Spleen (tissue), 11 donors: Measurements from ENCODE around the gene PTH1R. TPM values are rescaled to one million over a fixed set of nuclear protein-coding genes. Genes with fewer than 3 reads are reported as not detected.

ENCODE experiments used
- DNase-seq: peaks from one replicate; pipeline ENCODE4 v3.0.0-alpha.2; 2020
- H3K27ac ChIP-seq, 8 donors: fragments of 200-600 bp; sonication (generic) in 7 of 8; 1 replicate in 4 of 8; 2 replicates in 4 of 8; pipeline versions ENCODE4 v1.5.0 to v1.8.0; 2016 to 2021; ENCODE audit warnings: inconsistent platforms in 4 of 8, mild to moderate bottlenecking in 4 of 8, moderate library complexity in 1 of 8
- H3K27me3 ChIP-seq, 7 donors: fragments of 200-600 bp; sonication (generic) in 6 of 7; replicated peaks in 1 of 7; 1 replicate in 4 of 7; 2 replicates in 3 of 7; pipeline versions ENCODE4 v1.5.0 to v1.8.0; 2016 to 2021; ENCODE audit warnings: inconsistent platforms in 3 of 7, mild to moderate bottlenecking in 1 of 7
- H3K36me3 ChIP-seq, 6 donors: fragments of 200-600 bp; sonication (generic) in 5 of 6; 1 replicate in 4 of 6; 2 replicates in 2 of 6; pipeline versions ENCODE4 v1.5.0 to v1.8.0; 2016 to 2021; ENCODE audit warnings: inconsistent platforms in 2 of 6
- H3K4me1 ChIP-seq, 6 donors: fragments of 200-600 bp; sonication (generic) in 5 of 6; 1 replicate in 3 of 6; 2 replicates in 3 of 6; pipeline versions ENCODE4 v1.5.0 to v1.8.0; 2016 to 2021; ENCODE audit warnings: inconsistent platforms in 3 of 6
- H3K4me3 ChIP-seq, 8 donors: fragments of 200-600 bp; sonication (generic) in 7 of 8; 1 replicate in 4 of 8; 2 replicates in 4 of 8; pipeline versions ENCODE4 v1.5.0 to v1.8.0; 2016 to 2021; ENCODE audit warnings: inconsistent platforms in 4 of 8, mild to moderate bottlenecking in 4 of 8, moderate library complexity in 2 of 8
- H3K9me3 ChIP-seq, 8 donors: fragments of 200-600 bp; sonication (generic) in 7 of 8; 1 replicate in 4 of 8; 2 replicates in 4 of 8; pipeline versions ENCODE4 v1.5.0 to v1.8.0; 2016 to 2021; ENCODE audit warnings: inconsistent platforms in 4 of 8
- POLR2A ChIP-seq, 3 donors: fragments of 450-650 bp; IDR thresholded peaks; one replicate each; pipeline ENCODE4 v1.5.1; 2017; ENCODE audit warnings: antibody characterized with exemption in 3 of 3, mild to moderate bottlenecking in 1 of 3
- POLR2AphosphoS5 ChIP-seq, 3 donors: sonication (generic); formaldehyde crosslinking; IDR thresholded peaks; one replicate each; pipeline ENCODE4 v1.5.1; 2017; ENCODE audit warnings: antibody characterized with exemption in 3 of 3
- WGBS, 5 donors: extraction: QIAGEN DNeasy Blood & Tissue Kit in 3 of 5; methylation state at CpG; one replicate each; pipeline versions ENCODE4 v1.1.5 to v1.1.7; 2013 to 2018; 5-methylcytosine and 5-hydroxymethylcytosine counted together
- intact Hi-C: fragments of 100-400 bp; cut with DNase I; formaldehyde crosslinking; loops from one replicate; pipeline ENCODE4 v1.15.0; 2023; ENCODE audit warnings: low total_unique reads
- polyA plus RNA-seq, 3 donors: library from polyadenylated mRNA; stranded (reverse); fragments of 200-250 nt; gene quantifications; one replicate each; pipeline ENCODE4 v1.2.1, GENCODE V29; 2013
- total RNA-seq, 7 donors: library from RNA; depleted of rRNA in 3 of 7; stranded (reverse); fragments of >200 nt in 3 of 7; fragmentation: NEBNext Ultra II Directional in 4 of 7; extraction: Animal tissue kit (Norgen Biotek cat#: 25700) in 4 of 7; gene quantifications; one replicate each; pipeline versions ENCODE4 v1.1.0 to v1.2.1, GENCODE V29; 2016 to 2021
- TF ChIP-seq, protein P1 (sequence below), 11 experiments: fragments of 200-600 bp in 7 of 11; fragments of 450-650 bp in 4 of 11; sonication (generic) in 4 of 11; IDR thresholded peaks in 8 of 11; conservative IDR thresholded peaks in 3 of 11; 1 replicate in 7 of 11; 2 replicates in 4 of 11; pipeline versions ENCODE4 v1.4.0 to v1.8.0; 2016 to 2021; ENCODE audit warnings: antibody characterized with exemption in 11 of 11, inconsistent platforms in 4 of 11, mild to moderate bottlenecking in 1 of 11
- donor health status: healthy with polysubstance abuse.
- donor health status: DM: no; HTN: no; CAD: no; lungs with moderate emphysema.
- donor health status: DM: no; HTN: no; CAD: no.
- donor health status: Bipolar disorder and iron deficiency.
- donor health status: healthy.
- donor health status: DM: no; HTN: no; CAD: no.
- donor health status: DM: yes; HTN: yes; CAD: no.

Gene PTH1R
- total and polyA plus RNA-seq, 10 donors = 5.1 to 190 (median 34.1) TPM

DNA sequence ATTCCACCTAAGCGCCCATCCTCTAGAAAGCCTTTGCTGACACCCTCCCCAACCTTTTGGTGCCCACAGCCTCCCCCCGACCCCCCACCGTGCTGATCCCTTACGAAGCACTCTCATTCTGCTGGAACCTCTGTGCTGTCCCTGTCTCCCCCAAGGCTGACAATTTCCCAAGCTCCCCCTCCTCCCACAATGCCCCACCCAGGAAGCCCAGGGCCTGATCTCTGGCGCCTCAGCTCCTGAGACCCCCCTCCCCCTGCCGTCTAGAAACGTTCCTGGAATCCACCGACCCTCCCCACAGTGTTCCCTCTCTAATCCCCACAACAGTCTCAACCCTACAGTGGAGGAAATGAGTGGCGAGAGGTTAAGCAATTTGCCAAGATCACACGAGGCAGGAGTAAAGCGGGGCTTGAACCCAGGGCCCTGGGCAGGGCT is 32.6 kb upstream of the PTH1R start:
- no peak for TF ChIP-seq POLR2A (IDR thresholded peaks at IDR 0.05)
- TF ChIP-seq POLR2AphosphoS5 (IDR thresholded peaks at IDR 0.05) = no peak
- TF ChIP-seq, protein P1, sequence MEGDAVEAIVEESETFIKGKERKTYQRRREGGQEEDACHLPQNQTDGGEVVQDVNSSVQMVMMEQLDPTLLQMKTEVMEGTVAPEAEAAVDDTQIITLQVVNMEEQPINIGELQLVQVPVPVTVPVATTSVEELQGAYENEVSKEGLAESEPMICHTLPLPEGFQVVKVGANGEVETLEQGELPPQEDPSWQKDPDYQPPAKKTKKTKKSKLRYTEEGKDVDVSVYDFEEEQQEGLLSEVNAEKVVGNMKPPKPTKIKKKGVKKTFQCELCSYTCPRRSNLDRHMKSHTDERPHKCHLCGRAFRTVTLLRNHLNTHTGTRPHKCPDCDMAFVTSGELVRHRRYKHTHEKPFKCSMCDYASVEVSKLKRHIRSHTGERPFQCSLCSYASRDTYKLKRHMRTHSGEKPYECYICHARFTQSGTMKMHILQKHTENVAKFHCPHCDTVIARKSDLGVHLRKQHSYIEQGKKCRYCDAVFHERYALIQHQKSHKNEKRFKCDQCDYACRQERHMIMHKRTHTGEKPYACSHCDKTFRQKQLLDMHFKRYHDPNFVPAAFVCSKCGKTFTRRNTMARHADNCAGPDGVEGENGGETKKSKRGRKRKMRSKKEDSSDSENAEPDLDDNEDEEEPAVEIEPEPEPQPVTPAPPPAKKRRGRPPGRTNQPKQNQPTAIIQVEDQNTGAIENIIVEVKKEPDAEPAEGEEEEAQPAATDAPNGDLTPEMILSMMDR (IDR thresholded peaks at IDR 0.05 in 8 of 11, conservative IDR thresholded peaks at IDR 0.05 in 3 of 11) = no peak
- 32 to 42% (median 41%) methylated on average over 11 of the region's 11 CpGs for WGBS, 5 donors
- no peak for DNase-seq
- H3K9me3 ChIP-seq = peaks cover 6 to 35% (median 30%) of the 10 kb centered on the region in 8 donors
- peak overlapping the region in 6 of 8 donors; percentile 44 to 72 (median 52) for H3K4me3 ChIP-seq
- H3K27ac ChIP-seq = peak overlapping the region in 5 of 8 donors; percentile 17 to 82 (median 65)
- H3K36me3 ChIP-seq = no peaks in the 10 kb centered on the region
- intact Hi-C loops = no loop called here
- peaks cover 4 to 32% (median 20%) of the 10 kb centered on the region in 6 donors for H3K4me1 ChIP-seq
- peaks cover 0 to 25% (median 0%) of the 10 kb centered on the region in 7 donors for H3K27me3 ChIP-seq

DNA sequence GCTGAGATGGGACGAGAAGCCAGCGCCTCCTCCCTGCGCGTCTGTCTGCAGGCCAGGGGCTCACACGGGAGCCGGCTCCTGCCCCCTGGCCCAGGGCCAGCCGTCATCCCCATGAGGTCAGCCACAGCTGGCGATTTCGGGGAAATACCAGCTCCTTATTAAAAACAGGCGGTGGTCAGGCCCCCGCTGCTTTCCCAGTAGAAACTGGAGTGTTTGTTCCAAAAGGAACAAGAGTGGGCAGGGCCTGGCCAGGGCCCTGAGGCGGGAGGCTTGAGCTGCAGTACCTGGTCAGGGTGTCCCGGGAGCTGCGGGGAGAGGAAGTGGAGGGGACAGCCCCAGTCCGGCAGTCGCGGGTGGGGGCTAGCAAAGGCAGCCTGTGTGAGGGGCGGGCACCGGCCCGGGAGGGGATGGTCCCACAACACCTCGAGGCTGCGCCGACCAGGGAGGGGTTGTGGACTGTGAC is 32.1 kb upstream of the PTH1R start:
- Histone ChIP-seq H3K4me3 (peak overlapping the region; percentile 22 to 72 (median 52)), H3K27ac (peak overlapping the region; percentile 3 to 82 (median 60)), H3K9me3 (peaks cover 6 to 29% (median 24%) of the 10 kb centered on the region in 8 donors), H3K27me3 (peaks cover 0 to 25% (median 0%) of the 10 kb centered on the region in 7 donors), H3K4me1 (peaks cover 4 to 32% (median 20%) of the 10 kb centered on the region in 6 donors), H3K36me3 (no peaks in the 10 kb centered on the region)
- 4 to 21% (median 6%) methylated on average over 15 to 23 of the region's 23 CpGs for WGBS, 5 donors
- DNase-seq = no peak
- TF ChIP-seq POLR2A (IDR thresholded peaks at IDR 0.05) (no peak), POLR2AphosphoS5 (IDR thresholded peaks at IDR 0.05) (peak in 1 of 3 donors; percentile 41)
- TF ChIP-seq, protein P1 (IDR thresholded peaks at IDR 0.05 in 8 of 11, conservative IDR thresholded peaks at IDR 0.05 in 3 of 11) = no peak
- intact Hi-C loops = no loop called here

DNA sequence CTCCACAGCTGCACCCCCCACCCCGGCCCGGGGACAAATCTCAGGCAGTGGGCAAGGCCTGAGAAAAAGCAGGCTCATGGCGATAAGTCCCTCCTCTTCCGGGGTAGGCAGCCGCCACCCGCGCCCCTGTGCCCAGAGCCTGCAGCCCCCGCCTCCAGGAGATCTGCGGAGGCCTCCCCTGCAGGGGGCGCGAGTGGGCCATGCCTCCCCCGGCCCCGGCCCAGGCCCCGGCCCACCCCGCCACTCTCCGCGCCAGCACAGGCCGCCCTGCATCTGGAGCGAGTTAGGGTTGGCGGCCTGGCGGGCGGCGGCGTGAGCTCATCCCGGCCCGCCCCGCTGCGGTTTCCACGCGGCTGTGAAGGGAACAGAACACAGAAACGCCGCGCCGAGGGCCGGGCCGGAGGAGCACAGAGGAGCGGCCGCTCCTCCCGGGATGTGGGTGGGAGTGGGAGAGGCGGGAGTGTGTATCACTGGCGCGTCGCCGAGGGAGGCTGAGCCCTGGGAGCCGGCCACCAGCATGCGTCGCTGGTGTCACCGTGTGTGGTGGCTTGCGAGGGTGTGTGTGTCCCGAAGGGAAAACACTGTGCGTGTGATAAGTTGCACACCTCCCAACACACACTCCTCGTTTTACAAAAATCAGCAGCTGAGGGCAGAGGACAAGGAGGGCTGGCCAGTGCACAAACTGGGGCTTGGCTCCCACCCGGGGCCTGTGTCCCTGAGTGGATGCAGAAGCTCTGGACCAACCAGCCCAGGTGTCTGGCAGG is 31.5 kb upstream of the PTH1R start:
- Histone ChIP-seq H3K36me3 (no peaks in the 10 kb centered on the region), H3K27ac (peak overlapping the region; percentile 3 to 82 (median 60))
- 2 to 3% (median 2%) methylated on average over 30 to 53 of the region's 53 CpGs for WGBS, 5 donors

More for the DNA sequence above, 31.5 kb upstream of the PTH1R start:
- intact Hi-C loops = no loop called here
- Histone ChIP-seq H3K4me3 (peak overlapping the region; percentile 22 to 72 (median 52)), H3K27me3 (peaks cover 0 to 25% (median 0%) of the 10 kb centered on the region in 7 donors), H3K9me3 (peaks cover 5 to 23% (median 18%) of the 10 kb centered on the region in 8 donors), H3K4me1 (peaks cover 4 to 32% (median 20%) of the 10 kb centered on the region in 6 donors)
- peak; percentile 93 for DNase-seq
- TF ChIP-seq POLR2AphosphoS5 (IDR thresholded peaks at IDR 0.05) (peak; percentile 23 to 68 (median 60)), POLR2A (IDR thresholded peaks at IDR 0.05) (no peak)
- TF ChIP-seq, protein P1 (IDR thresholded peaks at IDR 0.05 in 8 of 11, conservative IDR thresholded peaks at IDR 0.05 in 3 of 11) = peak; percentile 36 to 88 (median 61)
